NT2/D1 (cell line): ENCODE results near the gene AHRR.

Source experiments
- SUZ12 ChIP-seq: IDR thresholded peaks from 2 replicates; pipeline ENCODE4 v1.6.1; 2011; ENCODE audit not compliant: insufficient read length, insufficient read depth; ENCODE audit errors: extremely low read depth
- YY1 ChIP-seq: IDR thresholded peaks from 2 replicates; pipeline ENCODE4 v1.6.1; 2011; ENCODE audit not compliant: insufficient read length, insufficient read depth
- ZNF274 ChIP-seq: IDR thresholded peaks from 2 replicates; pipeline ENCODE4 v1.6.1; 2011; ENCODE audit warnings: mild to moderate bottlenecking, low read depth, low read length

- TF ChIP-seq ZNF274 (no peak), SUZ12 (no peak), YY1 (no peak)
These were observed at the start of gene AHRR for GRCh38 chr5:321230-321725.
